HAP-1 (cell line): ENCODE data around the gene USP17L25.
"Not testable (repeated sequence)": the region's sequence is repeated elsewhere in the genome, so short reads cannot be mapped to it uniquely, and the experiment has no call there.

Experiments used
- DNase-seq, 2 experiments: peaks; one replicate each; pipeline ENCODE4 v3.0.0-alpha.2; 2016 to 2020; ENCODE audit warnings: low spot score in 2 of 2
- H3K27me3 ChIP-seq: fragments of 250-450 bp; sonication (Bioruptor Pico); 2 replicates; pipeline ENCODE4 v1.5.1; 2020; ENCODE audit warnings: low read depth, mild to moderate bottlenecking, moderate library complexity
- H3K36me3 ChIP-seq: fragments of 250-450 bp; sonication (Bioruptor Pico); replicated peaks from 2 replicates; pipeline ENCODE4 v1.5.1; 2020; ENCODE audit warnings: mild to moderate bottlenecking
- H3K4me1 ChIP-seq: fragments of 250-450 bp; sonication (Bioruptor Pico); 2 replicates; pipeline ENCODE4 v1.5.1; 2020; ENCODE audit warnings: mild to moderate bottlenecking
- H3K4me3 ChIP-seq: fragments of 250-450 bp; sonication (Bioruptor Pico); 2 replicates; pipeline ENCODE4 v1.5.1; 2020; ENCODE audit warnings: mild to moderate bottlenecking, moderate library complexity
- H3K9me3 ChIP-seq: fragments of 250-450 bp; sonication (Bioruptor Pico); 2 replicates; pipeline ENCODE4 v1.5.1; 2020; ENCODE audit warnings: mild to moderate bottlenecking, moderate library complexity
- in situ Hi-C: fragments of 300-500 bp; cut with MboI; formaldehyde crosslinking; loops from 3 replicates; pipeline ENCODE4 v1.14.3; 2020; ENCODE audit warnings: low sequenced_read_pairs, inconsistent platforms, mixed read lengths

Gene USP17L25, protein sequence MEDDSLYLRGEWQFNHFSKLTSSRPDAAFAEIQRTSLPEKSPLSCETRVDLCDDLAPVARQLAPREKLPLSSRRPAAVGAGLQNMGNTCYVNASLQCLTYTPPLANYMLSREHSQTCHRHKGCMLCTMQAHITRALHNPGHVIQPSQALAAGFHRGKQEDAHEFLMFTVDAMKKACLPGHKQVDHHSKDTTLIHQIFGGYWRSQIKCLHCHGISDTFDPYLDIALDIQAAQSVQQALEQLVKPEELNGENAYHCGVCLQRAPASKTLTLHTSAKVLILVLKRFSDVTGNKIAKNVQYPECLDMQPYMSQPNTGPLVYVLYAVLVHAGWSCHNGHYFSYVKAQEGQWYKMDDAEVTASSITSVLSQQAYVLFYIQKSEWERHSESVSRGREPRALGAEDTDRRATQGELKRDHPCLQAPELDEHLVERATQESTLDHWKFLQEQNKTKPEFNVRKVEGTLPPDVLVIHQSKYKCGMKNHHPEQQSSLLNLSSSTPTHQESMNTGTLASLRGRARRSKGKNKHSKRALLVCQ

GRCh38 chr4:9329611-9330010 is at the start of gene USP17L25:
Gene USP17L25, plus strand, starts transcription at chr4:9329911. Its CDS starts 0 bp downstream, at chr4:9329911.
- H3K36me3 ChIP-seq, H3K4me1 ChIP-seq, DNase-seq, in situ Hi-C loops, H3K4me3 ChIP-seq, H3K9me3 ChIP-seq, H3K27me3 ChIP-seq: not testable (repeated sequence)

DNA sequence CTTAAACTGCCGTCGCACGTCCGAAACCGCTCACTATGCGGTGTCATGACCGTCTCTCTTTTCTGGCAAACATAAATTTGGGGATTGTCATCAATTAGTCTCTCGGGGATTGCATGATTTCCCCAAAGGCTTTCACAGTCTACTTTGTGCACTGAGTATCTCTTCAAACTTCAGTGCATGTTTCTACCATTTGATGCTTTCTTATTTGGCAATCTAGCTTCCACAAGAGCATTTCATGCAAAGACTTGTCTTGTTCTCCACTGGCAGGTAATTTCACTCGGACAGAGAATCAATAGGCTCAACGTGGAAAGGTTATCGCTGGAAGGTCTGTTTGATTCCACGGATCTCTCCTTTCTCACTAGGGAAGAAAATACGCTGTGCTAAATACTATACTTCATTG is 5.5 kb upstream of the USP17L25 start:
- H3K4me3 ChIP-seq, in situ Hi-C loops, H3K4me1 ChIP-seq, H3K36me3 ChIP-seq, H3K27me3 ChIP-seq, DNase-seq, H3K9me3 ChIP-seq: not testable (repeated sequence)

DNA sequence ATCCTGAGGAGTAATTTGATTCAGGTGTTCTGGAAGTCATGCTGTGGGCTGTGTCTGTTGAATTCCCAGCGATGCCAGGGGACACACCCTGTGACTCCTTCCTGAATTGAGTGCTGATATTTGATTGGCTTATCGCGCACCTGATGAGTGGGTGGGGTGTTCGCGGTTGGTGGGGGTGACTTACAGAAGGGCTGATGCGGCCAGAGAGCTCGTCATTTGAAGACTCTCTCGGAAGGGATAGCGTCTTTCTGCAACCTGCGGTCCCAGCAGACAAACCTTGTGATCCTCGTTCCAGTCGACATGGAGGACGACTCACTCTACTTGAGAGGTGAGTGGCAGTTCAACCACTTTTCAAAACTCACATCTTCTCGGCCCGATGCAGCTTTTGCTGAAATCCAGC is 4.8 kb upstream of the USP17L25 start, which contains the start of gene USP17L24:
TSS of gene USP17L24 (plus strand) at position 301 of the 400 bp plus-strand sequence. CDS start at position 301, 0 bp downstream.
- H3K36me3 ChIP-seq, in situ Hi-C loops, DNase-seq: not testable (repeated sequence)

GRCh38 chr4:9334358-9334757 is 4.6 kb downstream of the USP17L25 start, which contains the start of gene USP17L26:
Gene USP17L26, plus strand, starts transcription at chr4:9334658. Its CDS starts 0 bp downstream, at chr4:9334658.
- H3K4me1 ChIP-seq, H3K36me3 ChIP-seq, in situ Hi-C loops, H3K27me3 ChIP-seq, DNase-seq, H3K4me3 ChIP-seq, H3K9me3 ChIP-seq: not testable (repeated sequence)

More for the DNA sequence above, 4.8 kb upstream of the USP17L25 start, which contains the start of gene USP17L24:
- H3K4me1 ChIP-seq, H3K9me3 ChIP-seq, H3K27me3 ChIP-seq, H3K4me3 ChIP-seq: not testable (repeated sequence)

- DNase-seq, in situ Hi-C loops, H3K4me3 ChIP-seq, H3K9me3 ChIP-seq, H3K4me1 ChIP-seq, H3K27me3 ChIP-seq, H3K36me3 ChIP-seq: not testable (repeated sequence)
Measured at GRCh38 chr4:9339103-9339502, 9.4 kb downstream of the USP17L25 start, which contains the start of gene USP17L5. Gene USP17L5, plus strand, starts transcription at chr4:9339403. Its CDS starts 0 bp downstream, at chr4:9339403.

- H3K36me3 ChIP-seq, DNase-seq, in situ Hi-C loops, H3K4me3 ChIP-seq, H3K27me3 ChIP-seq, H3K4me1 ChIP-seq, H3K9me3 ChIP-seq: not testable (repeated sequence)
Measured at GRCh38 chr4:9343848-9344247, 14.1 kb downstream of the USP17L25 start, which contains the start of gene USP17L27. Gene USP17L27, plus strand, starts transcription at chr4:9344148. Its CDS starts 0 bp downstream, at chr4:9344148.

DNA sequence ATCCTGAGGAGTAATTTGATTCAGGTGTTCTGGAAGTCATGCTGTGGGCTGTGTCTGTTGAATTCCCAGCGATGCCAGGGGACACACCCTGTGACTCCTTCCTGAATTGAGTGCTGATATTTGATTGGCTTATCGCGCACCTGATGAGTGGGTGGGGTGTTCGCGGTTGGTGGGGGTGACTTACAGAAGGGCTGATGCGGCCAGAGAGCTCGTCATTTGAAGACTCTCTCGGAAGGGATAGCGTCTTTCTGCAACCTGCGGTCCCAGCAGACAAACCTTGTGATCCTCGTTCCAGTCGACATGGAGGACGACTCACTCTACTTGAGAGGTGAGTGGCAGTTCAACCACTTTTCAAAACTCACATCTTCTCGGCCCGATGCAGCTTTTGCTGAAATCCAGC is 18.9 kb downstream of the USP17L25 start, which contains the start of gene USP17L28:
TSS of gene USP17L28 (plus strand) at position 301 of the 400 bp plus-strand sequence. CDS start at position 301, 0 bp downstream.
- DNase-seq, H3K9me3 ChIP-seq, H3K4me3 ChIP-seq, in situ Hi-C loops, H3K4me1 ChIP-seq, H3K27me3 ChIP-seq, H3K36me3 ChIP-seq: not testable (repeated sequence)

DNA sequence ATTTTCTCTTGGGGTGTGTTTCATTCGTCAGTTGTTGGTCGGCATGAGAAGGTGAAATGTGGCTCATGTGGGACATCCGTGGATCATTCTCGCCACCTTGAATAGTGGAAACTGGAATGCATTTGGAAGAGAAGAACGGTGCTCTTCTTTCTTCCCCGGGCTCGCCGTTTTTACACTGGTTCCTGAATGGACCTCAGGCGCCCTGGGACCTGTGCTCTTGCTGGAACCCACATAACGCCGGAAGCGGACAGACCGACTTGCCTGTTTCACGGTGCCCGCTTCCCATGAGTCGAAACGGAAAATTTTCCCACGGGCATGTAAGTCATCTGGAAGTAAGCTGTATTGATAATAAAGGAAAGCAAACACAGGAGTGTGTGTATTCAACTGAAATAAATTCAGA is 21.2 kb downstream of the USP17L25 start:
- in situ Hi-C loops, H3K4me1 ChIP-seq, H3K9me3 ChIP-seq, H3K4me3 ChIP-seq, DNase-seq, H3K36me3 ChIP-seq, H3K27me3 ChIP-seq: not testable (repeated sequence)

DNA sequence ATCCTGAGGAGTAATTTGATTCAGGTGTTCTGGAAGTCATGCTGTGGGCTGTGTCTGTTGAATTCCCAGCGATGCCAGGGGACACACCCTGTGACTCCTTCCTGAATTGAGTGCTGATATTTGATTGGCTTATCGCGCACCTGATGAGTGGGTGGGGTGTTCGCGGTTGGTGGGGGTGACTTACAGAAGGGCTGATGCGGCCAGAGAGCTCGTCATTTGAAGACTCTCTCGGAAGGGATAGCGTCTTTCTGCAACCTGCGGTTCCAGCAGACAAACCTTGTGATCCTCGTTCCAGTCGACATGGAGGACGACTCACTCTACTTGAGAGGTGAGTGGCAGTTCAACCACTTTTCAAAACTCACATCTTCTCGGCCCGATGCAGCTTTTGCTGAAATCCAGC is 23.6 kb downstream of the USP17L25 start, which contains the start of gene USP17L29:
TSS of gene USP17L29 (plus strand) at position 301 of the 400 bp plus-strand sequence. CDS start at position 301, 0 bp downstream.
- DNase-seq, H3K27me3 ChIP-seq, in situ Hi-C loops, H3K36me3 ChIP-seq, H3K4me1 ChIP-seq, H3K9me3 ChIP-seq, H3K4me3 ChIP-seq: not testable (repeated sequence)

DNA sequence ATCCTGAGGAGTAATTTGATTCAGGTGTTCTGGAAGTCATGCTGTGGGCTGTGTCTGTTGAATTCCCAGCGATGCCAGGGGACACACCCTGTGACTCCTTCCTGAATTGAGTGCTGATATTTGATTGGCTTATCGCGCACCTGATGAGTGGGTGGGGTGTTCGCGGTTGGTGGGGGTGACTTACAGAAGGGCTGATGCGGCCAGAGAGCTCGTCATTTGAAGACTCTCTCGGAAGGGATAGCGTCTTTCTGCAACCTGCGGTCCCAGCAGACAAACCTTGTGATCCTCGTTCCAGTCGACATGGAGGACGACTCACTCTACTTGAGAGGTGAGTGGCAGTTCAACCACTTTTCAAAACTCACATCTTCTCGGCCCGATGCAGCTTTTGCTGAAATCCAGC is 33.1 kb downstream of the USP17L25 start, which contains the start of gene USP17L30:
TSS of gene USP17L30 (plus strand) at position 301 of the 400 bp plus-strand sequence. CDS start at position 301, 0 bp downstream.
- H3K4me1 ChIP-seq, H3K4me3 ChIP-seq, DNase-seq, H3K36me3 ChIP-seq, in situ Hi-C loops, H3K27me3 ChIP-seq, H3K9me3 ChIP-seq: not testable (repeated sequence)

- H3K27me3 ChIP-seq, in situ Hi-C loops, H3K4me1 ChIP-seq, H3K4me3 ChIP-seq, H3K9me3 ChIP-seq, DNase-seq, H3K36me3 ChIP-seq: not testable (repeated sequence)
Measured at GRCh38 chr4:9379881-9380280, 50.2 kb downstream of the USP17L25 start.
